Omental fat pad (tissue), 4 donors: Measurements from ENCODE around the gene MICOS13. TPM values are rescaled to one million over a fixed set of nuclear protein-coding genes. Genes with fewer than 3 reads are reported as not detected.
"Not testable (repeated sequence)": the region's sequence is repeated elsewhere in the genome, so short reads cannot be mapped to it uniquely, and the experiment has no call there.

ENCODE experiments used
- ATAC-seq: fragments of 150-250 bp; one replicate; pipeline ENCODE4 v1.9.1; 2016; ENCODE audit warnings: mild to moderate bottlenecking, moderate library complexity; ENCODE audit not compliant: low FRiP score
- DNase-seq: peaks from one replicate; pipeline ENCODE4 v3.0.0-alpha.2; 2019; ENCODE audit warnings: low spot score
- total RNA-seq, 4 donors: library from RNA; depleted of rRNA; stranded (reverse); fragments of >200 nt; gene quantifications; one replicate each; pipeline ENCODE4 v1.1.0, GENCODE V29; 2016
- TF ChIP-seq, protein P1 (sequence below), 3 donors: fragments of 450-650 bp; IDR thresholded peaks; one replicate each; pipeline ENCODE4 v1.5.1; 2016 to 2017; ENCODE audit warnings: antibody characterized with exemption in 3 of 3, mild to moderate bottlenecking in 3 of 3, moderate library complexity in 2 of 3

MICOS13 gene
- total RNA-seq, 4 donors from 2014 or later, result 24.4 to 54.6 (median 40.5) TPM

DNA sequence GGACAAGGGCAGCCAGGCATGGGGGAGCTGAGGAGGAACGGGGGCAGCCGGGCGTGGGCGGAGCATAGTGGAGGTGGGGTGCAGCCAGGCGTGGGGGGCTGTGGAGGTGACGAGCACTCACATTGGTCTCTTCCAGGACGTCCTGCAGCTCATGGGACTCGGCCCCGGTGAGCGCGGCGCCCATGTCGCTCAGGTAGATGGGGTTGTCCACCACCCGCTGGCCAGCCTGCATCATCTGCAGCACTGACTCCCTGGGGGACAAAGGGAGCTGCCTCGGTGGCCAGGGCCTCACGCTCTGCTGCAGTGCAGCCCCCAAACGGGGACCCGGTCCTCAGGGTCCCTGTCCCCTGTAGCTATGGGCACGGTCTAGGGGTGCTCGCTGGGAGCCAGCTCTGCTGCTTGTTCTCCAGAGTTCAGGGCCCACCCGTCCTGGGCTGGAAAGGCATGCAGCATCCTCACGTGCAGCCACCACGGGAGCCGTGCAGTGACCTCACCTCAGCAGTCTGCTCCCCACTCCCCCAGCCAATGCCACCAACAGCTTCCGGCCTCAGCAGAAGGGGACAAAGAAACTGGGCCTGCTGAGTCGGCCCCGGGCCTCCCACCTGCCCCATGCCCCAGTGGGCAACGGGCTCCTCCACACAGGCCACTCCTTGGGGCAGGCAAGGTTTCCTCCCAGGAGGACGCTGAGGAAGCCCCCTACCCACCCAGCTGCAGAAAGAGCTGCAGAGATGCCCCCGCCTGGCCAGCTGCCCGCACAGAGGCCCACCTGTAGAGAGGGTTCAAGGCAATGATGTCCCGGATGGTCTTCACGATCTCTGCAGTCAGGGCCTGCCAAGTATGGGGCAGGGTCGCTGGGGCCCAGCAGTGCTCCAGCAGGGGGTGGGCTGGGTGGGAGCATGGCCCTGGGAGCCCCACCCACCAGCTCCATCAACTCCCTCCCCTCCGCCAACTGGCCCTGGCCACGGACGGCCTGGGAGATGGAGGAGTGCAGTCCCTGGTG is 27.6 kb upstream of the MICOS13 start:
- DNase-seq (no peak), ATAC-seq (no peak)
- TF ChIP-seq, protein P1, sequence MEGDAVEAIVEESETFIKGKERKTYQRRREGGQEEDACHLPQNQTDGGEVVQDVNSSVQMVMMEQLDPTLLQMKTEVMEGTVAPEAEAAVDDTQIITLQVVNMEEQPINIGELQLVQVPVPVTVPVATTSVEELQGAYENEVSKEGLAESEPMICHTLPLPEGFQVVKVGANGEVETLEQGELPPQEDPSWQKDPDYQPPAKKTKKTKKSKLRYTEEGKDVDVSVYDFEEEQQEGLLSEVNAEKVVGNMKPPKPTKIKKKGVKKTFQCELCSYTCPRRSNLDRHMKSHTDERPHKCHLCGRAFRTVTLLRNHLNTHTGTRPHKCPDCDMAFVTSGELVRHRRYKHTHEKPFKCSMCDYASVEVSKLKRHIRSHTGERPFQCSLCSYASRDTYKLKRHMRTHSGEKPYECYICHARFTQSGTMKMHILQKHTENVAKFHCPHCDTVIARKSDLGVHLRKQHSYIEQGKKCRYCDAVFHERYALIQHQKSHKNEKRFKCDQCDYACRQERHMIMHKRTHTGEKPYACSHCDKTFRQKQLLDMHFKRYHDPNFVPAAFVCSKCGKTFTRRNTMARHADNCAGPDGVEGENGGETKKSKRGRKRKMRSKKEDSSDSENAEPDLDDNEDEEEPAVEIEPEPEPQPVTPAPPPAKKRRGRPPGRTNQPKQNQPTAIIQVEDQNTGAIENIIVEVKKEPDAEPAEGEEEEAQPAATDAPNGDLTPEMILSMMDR (IDR thresholded peaks at IDR 0.05), result no peak

DNA sequence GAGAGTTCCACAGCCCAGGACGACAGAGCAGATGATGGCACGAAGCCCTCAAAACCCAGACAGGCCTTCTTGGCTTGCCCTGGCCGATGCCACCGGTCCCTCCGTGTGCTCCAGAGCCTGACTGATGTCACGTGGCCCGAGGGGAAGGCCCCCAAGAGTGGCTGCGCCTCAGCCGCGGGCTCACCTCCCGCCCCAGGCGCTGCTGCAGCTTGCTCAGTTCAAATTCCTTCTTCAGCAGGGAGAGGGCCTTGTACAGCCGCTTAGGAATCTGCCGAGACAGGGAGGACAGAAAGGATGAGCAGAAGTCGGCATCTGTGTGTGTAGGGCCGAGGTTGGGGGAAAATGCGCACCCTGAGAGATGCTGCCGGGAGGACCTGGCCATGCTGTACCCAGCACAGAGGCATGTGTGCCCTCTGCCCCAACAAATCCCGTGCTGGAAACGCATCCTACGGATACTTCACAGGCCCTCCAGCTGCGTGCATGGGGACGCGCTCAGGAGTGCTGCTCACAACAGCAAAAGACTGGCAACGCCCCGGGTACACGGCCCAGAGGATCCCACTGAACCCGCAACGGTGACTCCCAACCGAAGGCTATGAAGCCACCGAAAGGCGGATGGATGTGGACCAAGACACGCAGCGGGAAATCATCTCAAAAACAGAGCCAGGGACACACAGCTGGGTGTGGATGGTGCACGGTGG is 26.7 kb upstream of the MICOS13 start:
- TF ChIP-seq, protein P1 (IDR thresholded peaks at IDR 0.05), result no peak
- ATAC-seq (no peak), DNase-seq (no peak)

DNA sequence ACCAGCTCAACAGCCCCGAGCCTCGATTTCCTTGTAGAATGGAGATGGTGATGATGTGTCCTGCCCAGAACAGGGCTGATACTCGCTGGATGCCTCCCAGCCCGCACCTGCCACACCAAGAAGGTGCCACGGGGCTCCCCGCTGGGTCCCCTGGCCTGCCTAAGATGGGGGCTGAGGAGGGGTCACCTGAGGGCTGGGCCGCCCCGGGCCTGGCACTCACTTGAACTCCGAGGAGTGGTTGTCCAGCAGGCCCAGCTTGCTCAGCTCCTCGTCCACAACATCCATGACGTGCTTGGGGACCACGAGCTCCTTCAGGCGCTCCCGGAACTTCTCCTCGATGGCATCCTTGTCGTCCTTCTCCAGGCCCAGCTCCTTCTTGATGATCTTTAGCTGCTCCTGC is 25.2 kb upstream of the MICOS13 start:
- TF ChIP-seq, protein P1 (IDR thresholded peaks at IDR 0.05), result no peak
- ATAC-seq (no peak), DNase-seq (no peak)

DNA sequence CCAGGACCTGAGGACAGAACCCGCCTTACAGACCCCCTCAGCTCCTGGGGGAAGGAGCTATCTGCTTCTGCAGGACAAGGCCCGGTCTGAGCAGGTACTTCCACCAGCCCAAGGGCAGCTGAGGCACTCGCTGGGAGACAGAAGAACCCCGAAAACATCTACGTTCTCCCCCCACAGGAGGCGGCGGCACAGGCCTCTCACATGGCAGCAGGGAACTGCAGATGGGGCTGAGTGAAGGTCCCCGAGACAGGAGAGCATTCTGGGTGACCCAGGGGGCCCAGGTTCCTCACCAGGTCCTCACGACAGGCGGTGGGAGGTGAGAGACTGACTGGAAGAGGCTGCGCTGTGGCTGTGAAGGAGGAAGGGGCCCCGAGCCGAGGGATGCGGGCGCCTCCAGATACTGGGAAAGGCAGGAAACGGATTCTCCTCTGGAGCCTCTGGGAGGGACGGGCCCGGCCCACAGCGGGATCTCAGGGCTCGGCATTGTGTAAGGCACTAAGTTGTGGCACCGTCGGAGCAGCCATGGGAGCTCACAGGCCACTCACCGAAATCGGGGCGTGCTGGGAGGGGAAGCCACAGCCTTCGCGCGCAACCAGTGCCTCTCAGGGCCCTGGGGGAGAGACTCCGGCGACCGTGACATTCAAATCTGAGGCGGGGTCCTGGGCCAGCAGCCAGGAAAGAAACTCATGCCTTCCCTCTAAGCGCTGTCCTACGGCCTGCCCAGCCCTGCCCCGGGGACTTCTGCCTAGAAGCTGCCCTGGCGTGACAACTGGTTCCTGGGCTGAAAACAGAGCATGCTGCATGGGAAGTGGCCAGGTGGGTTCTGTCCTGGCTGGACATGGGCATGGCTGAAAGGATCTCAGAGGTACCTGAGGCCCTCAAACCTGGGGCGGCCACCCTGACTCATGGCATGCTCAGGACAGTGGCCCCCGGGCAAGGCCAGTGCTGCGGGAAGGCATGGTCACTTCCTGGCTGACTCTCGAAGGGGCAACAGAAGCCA is 23.8 kb upstream of the MICOS13 start:
- DNase-seq (no peak), ATAC-seq (no peak)
- TF ChIP-seq, protein P1 (IDR thresholded peaks at IDR 0.05), result no peak

DNA sequence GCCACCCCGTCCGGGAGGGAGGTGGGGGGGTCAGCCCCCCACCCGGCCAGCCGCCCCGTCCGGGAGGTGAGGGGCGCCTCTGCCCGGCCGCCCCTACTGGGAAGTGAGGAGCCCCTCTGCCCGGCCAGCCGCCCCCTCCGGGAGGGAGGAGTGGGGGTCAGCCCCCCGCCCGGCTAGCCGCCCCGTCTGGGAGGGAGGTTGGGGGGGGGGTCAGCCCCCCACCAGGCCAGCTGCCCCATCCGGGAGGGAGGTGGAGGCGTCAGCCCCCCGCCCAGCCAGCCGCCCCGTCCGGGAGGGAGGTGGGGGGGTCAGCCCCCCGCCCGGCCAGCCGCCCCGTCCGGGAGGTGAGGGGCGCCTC is 21.7 kb upstream of the MICOS13 start:
- not testable (repeated sequence) for DNase-seq, ATAC-seq

DNA sequence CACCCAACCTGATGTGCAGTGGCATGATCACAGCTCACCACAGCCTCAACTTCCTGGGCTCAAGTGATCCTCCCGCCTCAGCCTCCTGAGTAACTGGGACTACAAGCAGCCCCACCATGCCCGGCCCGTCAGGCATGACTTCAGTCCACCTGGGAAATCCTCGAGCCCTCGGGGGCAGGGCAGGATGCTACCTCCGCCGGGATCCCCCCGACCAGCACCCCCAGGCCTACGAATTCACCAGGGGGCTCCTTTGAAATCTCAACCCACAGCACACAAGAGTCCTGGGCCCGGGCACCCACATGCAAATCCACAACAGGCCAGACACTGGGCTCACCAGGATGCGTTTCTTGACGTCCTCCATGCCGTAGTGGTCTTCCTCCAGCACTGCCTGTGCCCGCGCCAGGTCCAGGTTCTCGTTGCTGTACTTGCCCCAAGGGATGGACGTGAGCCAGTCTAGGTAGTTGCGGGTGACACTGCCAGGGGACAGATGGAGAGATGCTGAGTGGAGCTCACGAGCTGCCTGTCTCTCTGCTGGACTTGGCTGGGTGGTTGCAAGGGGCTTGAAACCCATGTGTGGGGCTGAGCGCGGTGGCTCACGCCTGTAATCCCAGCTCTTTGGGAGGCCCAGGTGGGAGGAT is 20.3 kb upstream of the MICOS13 start:
- ATAC-seq (no peak), DNase-seq (no peak)
- TF ChIP-seq, protein P1 (IDR thresholded peaks at IDR 0.05), result no peak
